Measurements from ENCODE around the gene LCMT1. TPM values are rescaled to one million over a fixed set of nuclear protein-coding genes. Genes with fewer than 3 reads are reported as not detected.

The LCMT1 gene
- total and polyA plus RNA-seq, 2 donors (not counting 1 experiment from before 2014, with no cell fraction given): 40.8 to 45.8 TPM

DNA sequence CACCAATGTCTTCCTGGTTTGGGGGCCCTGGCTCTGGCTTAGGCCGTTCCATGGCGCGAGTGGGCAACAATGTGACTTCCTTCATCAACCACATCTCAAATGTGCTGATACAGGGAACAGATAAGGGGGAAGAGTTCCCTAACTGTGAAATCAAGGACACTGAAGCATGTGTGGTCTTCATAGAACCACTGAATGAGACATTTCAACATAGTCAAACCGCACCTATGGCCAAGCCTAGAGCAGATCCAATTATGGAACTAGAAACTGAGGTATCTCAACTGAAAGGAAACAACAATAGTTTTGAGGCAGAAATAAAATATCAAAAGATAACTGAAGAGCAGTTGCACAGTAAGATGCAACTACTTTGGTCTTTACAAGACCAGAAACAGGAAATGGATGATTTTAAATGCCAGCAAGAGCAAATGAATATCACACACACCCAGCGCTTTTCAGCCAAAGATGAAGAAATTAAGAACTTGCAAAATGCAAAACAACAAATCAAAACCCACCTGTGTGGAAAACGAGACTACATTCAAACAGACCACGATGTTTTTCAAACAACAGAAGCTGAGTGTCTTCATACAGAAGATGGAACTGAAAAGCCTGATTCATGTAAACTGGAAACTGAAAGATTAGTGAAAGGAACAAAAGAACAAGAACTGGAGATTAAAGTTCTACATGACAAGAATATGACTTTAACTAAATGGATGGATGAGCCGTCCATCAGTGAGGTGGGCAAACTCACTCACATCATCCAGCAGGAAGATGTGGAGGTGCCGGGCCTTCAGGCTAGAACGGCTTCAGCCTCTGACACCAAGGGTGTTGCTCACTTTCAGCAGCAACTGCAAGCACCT is 18.1 kb upstream of the LCMT1 start:
- DNase-seq (ENCODE audit: low read depth in 2 of 2): no peak
- Histone ChIP-seq H3K4me1 (ENCODE audit: control insufficient read depth, extremely low read depth, insufficient read depth, low read length) (peaks cover 2% of the 10 kb centered on the region), H3K9me3 (ENCODE audit: control insufficient read depth, insufficient read depth, low read depth, low read length) (no peaks in the 10 kb centered on the region), H3K27me3 (ENCODE audit: control insufficient read depth, insufficient read depth, low read length) (no peaks in the 10 kb centered on the region), H3K36me3 (ENCODE audit: control insufficient read depth, insufficient read depth, low read length) (no peaks in the 10 kb centered on the region), H3K79me2 (ENCODE audit: control insufficient read depth, insufficient read depth, low read length) (no peaks in the 10 kb centered on the region), H3K27ac (ENCODE audit: insufficient read depth, low read length) (no peak overlapping the region), H4K20me1 (ENCODE audit: control insufficient read depth, extremely low read depth, insufficient read depth, low read length) (no peaks in the 10 kb centered on the region), H3K4me2 (ENCODE audit: extremely low read depth, insufficient read depth, low read length) (no peak overlapping the region), H3K9ac (ENCODE audit: insufficient read depth, low read length) (no peak overlapping the region), H3K4me3 (replicated peaks in 1 of 4; ENCODE audit: control extremely low read depth in 1 of 4, insufficient read depth in 1 of 4, low read depth in 3 of 4, low read length in 4 of 4) (no peak overlapping the region), H2AFZ (ENCODE audit: low read length) (no peak overlapping the region)
- no peak for TF ChIP-seq EZH2 (IDR thresholded peaks at IDR 0.05; ENCODE audit: low read length, missing control alignments)
- TF ChIP-seq, protein P1, sequence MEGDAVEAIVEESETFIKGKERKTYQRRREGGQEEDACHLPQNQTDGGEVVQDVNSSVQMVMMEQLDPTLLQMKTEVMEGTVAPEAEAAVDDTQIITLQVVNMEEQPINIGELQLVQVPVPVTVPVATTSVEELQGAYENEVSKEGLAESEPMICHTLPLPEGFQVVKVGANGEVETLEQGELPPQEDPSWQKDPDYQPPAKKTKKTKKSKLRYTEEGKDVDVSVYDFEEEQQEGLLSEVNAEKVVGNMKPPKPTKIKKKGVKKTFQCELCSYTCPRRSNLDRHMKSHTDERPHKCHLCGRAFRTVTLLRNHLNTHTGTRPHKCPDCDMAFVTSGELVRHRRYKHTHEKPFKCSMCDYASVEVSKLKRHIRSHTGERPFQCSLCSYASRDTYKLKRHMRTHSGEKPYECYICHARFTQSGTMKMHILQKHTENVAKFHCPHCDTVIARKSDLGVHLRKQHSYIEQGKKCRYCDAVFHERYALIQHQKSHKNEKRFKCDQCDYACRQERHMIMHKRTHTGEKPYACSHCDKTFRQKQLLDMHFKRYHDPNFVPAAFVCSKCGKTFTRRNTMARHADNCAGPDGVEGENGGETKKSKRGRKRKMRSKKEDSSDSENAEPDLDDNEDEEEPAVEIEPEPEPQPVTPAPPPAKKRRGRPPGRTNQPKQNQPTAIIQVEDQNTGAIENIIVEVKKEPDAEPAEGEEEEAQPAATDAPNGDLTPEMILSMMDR (conservative IDR thresholded peaks at IDR 0.05 in 1 of 2, IDR thresholded peaks at IDR 0.05 in 1 of 2; ENCODE audit: low read depth in 1 of 2, low read length in 2 of 2): no peak

DNA sequence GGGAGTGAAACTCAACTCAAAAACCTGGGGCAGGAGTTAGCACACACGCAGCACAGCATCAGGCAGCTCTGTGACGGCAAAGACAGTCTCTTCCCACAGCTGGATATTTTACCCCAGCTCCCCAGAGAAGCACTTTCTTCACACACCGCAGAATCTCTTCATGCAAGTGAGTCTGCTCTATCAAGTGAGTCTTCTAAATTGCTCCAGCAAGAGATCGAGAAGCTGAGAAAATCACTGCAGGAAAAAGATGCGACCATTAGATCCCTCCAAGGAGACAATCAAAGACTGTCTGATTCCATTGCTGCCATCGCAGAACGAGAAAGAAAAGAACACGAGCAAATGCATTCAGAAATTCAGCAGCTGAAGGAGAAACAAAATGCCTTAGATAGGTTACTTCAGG is 16.9 kb upstream of the LCMT1 start:
- no peak overlapping the region for H3K4me2 ChIP-seq (ENCODE audit: extremely low read depth, insufficient read depth, low read length)
- TF ChIP-seq EZH2 (IDR thresholded peaks at IDR 0.05; ENCODE audit: low read length, missing control alignments): no peak
- TF ChIP-seq, protein P1 (conservative IDR thresholded peaks at IDR 0.05 in 1 of 2, IDR thresholded peaks at IDR 0.05 in 1 of 2; ENCODE audit: low read depth in 1 of 2, low read length in 2 of 2): no peak
- H3K9me3 ChIP-seq (ENCODE audit: control insufficient read depth, insufficient read depth, low read depth, low read length): no peaks in the 10 kb centered on the region
- H3K27me3 ChIP-seq (ENCODE audit: control insufficient read depth, insufficient read depth, low read length): no peaks in the 10 kb centered on the region
- H3K79me2 ChIP-seq (ENCODE audit: control insufficient read depth, insufficient read depth, low read length): no peaks in the 10 kb centered on the region
- peaks cover 2% of the 10 kb centered on the region for H3K4me1 ChIP-seq (ENCODE audit: control insufficient read depth, extremely low read depth, insufficient read depth, low read length)
- H2AFZ ChIP-seq (ENCODE audit: low read length): no peak overlapping the region
- H3K27ac ChIP-seq (ENCODE audit: insufficient read depth, low read length): no peak overlapping the region
- DNase-seq (ENCODE audit: low read depth in 2 of 2): no peak
- no peaks in the 10 kb centered on the region for H3K36me3 ChIP-seq (ENCODE audit: control insufficient read depth, insufficient read depth, low read length)
- no peak overlapping the region for H3K4me3 ChIP-seq (replicated peaks in 1 of 4; ENCODE audit: control extremely low read depth in 1 of 4, insufficient read depth in 1 of 4, low read depth in 3 of 4, low read length in 4 of 4)
- H4K20me1 ChIP-seq (ENCODE audit: control insufficient read depth, extremely low read depth, insufficient read depth, low read length): no peaks in the 10 kb centered on the region
- H3K9ac ChIP-seq (ENCODE audit: insufficient read depth, low read length): no peak overlapping the region

DNA sequence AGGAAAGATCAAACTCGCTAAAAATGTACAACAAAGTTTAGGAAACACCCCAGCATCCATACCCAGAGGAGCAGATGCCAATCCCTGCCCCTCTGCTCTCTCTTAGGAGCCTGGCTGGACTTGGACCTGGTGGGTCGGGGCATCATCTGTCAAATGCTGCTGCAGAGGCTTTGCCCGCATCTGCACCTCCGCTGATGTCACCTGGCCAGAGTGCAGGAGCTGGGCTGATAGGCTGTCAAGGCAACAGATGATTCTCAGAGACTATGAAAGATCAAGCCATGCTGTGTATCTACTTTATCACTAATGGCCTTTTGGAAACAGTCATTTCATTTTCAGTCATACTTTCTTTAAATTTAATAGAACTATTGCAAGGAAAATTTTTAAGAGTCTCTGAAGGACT is 15.9 kb upstream of the LCMT1 start:
- TF ChIP-seq, protein P1 (conservative IDR thresholded peaks at IDR 0.05 in 1 of 2, IDR thresholded peaks at IDR 0.05 in 1 of 2; ENCODE audit: low read depth in 1 of 2, low read length in 2 of 2): no peak
- TF ChIP-seq EZH2 (IDR thresholded peaks at IDR 0.05; ENCODE audit: low read length, missing control alignments): no peak
- peaks cover 2% of the 10 kb centered on the region for H3K4me1 ChIP-seq (ENCODE audit: control insufficient read depth, extremely low read depth, insufficient read depth, low read length)
- H3K4me3 ChIP-seq (replicated peaks in 1 of 4; ENCODE audit: control extremely low read depth in 1 of 4, insufficient read depth in 1 of 4, low read depth in 3 of 4, low read length in 4 of 4): no peak overlapping the region
- no peaks in the 10 kb centered on the region for H3K79me2 ChIP-seq (ENCODE audit: control insufficient read depth, insufficient read depth, low read length)
- H3K9ac ChIP-seq (ENCODE audit: insufficient read depth, low read length): no peak overlapping the region
- no peak overlapping the region for H2AFZ ChIP-seq (ENCODE audit: low read length)
- no peak overlapping the region for H3K4me2 ChIP-seq (ENCODE audit: extremely low read depth, insufficient read depth, low read length)
- H3K27me3 ChIP-seq (ENCODE audit: control insufficient read depth, insufficient read depth, low read length): no peaks in the 10 kb centered on the region
- no peaks in the 10 kb centered on the region for H4K20me1 ChIP-seq (ENCODE audit: control insufficient read depth, extremely low read depth, insufficient read depth, low read length)
- DNase-seq (ENCODE audit: low read depth in 2 of 2): no peak
- no peaks in the 10 kb centered on the region for H3K9me3 ChIP-seq (ENCODE audit: control insufficient read depth, insufficient read depth, low read depth, low read length)
- no peaks in the 10 kb centered on the region for H3K36me3 ChIP-seq (ENCODE audit: control insufficient read depth, insufficient read depth, low read length)
- no peak overlapping the region for H3K27ac ChIP-seq (ENCODE audit: insufficient read depth, low read length)
